Liver (tissue), 9 donors: ENCODE data around the gene OARD1. TPM values are rescaled to one million over a fixed set of nuclear protein-coding genes. Genes with fewer than 3 reads are reported as not detected.

Experiments
- DNase-seq: peaks from one replicate; pipeline ENCODE4 v3.0.0-alpha.2; 2017; ENCODE audit warnings: low spot score
- H3K27ac ChIP-seq, 2 donors: one replicate each; pipeline ENCODE4 v1.7.0; 2013; ENCODE audit warnings: inconsistent platforms in 2 of 2, low read length in 2 of 2, control low read depth in 1 of 2, low read depth in 1 of 2, mild to moderate bottlenecking in 1 of 2
- H3K27me3 ChIP-seq, 4 donors: one replicate each; pipeline versions ENCODE4 v1.6.1 to v1.7.0; 2013; ENCODE audit warnings: low read length in 3 of 4, inconsistent platforms in 1 of 4, mild to moderate bottlenecking in 1 of 4, moderate library complexity in 1 of 4; ENCODE audit not compliant: control insufficient read depth in 4 of 4, insufficient read depth in 4 of 4
- H3K36me3 ChIP-seq, 4 donors: one replicate each; pipeline versions ENCODE4 v1.6.1 to v1.7.0; 2013; ENCODE audit warnings: low read length in 3 of 4, mild to moderate bottlenecking in 3 of 4, low read depth in 1 of 4, moderate library complexity in 1 of 4; ENCODE audit not compliant: control insufficient read depth in 4 of 4, insufficient read depth in 3 of 4
- H3K4me1 ChIP-seq, 4 donors: one replicate each; pipeline versions ENCODE4 v1.6.1 to v1.7.0; 2013; ENCODE audit warnings: low read length in 3 of 4, mild to moderate bottlenecking in 3 of 4, moderate library complexity in 1 of 4; ENCODE audit not compliant: control insufficient read depth in 4 of 4, insufficient read depth in 4 of 4
- H3K4me3 ChIP-seq, 3 donors: one replicate each; pipeline versions ENCODE4 v1.6.1 to v1.7.0; 2013; ENCODE audit warnings: low read length in 3 of 3, control low read depth in 1 of 3, low read depth in 1 of 3, mild to moderate bottlenecking in 1 of 3
- H3K9ac ChIP-seq, 2 donors: one replicate each; pipeline ENCODE4 v1.7.0; 2013; ENCODE audit warnings: low read length in 2 of 2, mild to moderate bottlenecking in 2 of 2, moderate library complexity in 2 of 2, control low read depth in 1 of 2, low read depth in 1 of 2
- H3K9me3 ChIP-seq, 4 donors: one replicate each; pipeline versions ENCODE4 v1.6.1 to v1.7.0; 2013; ENCODE audit warnings: low read length in 3 of 4; ENCODE audit not compliant: control insufficient read depth in 4 of 4
- CTCF ChIP-seq: fragments of 150-350 bp; IDR thresholded peaks from 2 replicates; pipeline ENCODE4 v1.5.1; 2017; ENCODE audit warnings: improper control_type of control experiment, low read depth, low read length; ENCODE audit not compliant: missing input control
- EGR1 ChIP-seq, 2 donors: IDR thresholded peaks; 2 replicates each; pipeline ENCODE4 v1.6.1; 2016 to 2018; ENCODE audit warnings: antibody characterized with exemption in 2 of 2, low read depth in 2 of 2
- FOXA1 ChIP-seq: IDR thresholded peaks from 2 replicates; pipeline ENCODE4 v1.6.1; 2016; ENCODE audit warnings: antibody characterized with exemption
- FOXA2 ChIP-seq: IDR thresholded peaks from 2 replicates; pipeline ENCODE4 v1.6.1; 2016; ENCODE audit warnings: antibody characterized with exemption
- GABPA ChIP-seq, 2 donors: IDR thresholded peaks in 1 of 2; conservative IDR thresholded peaks in 1 of 2; 2 replicates each; pipeline ENCODE4 v1.6.1; 2016; ENCODE audit warnings: antibody characterized with exemption in 2 of 2, mild to moderate bottlenecking in 1 of 2, moderate library complexity in 1 of 2
- HNF4A ChIP-seq, 2 donors: conservative IDR thresholded peaks; 2 replicates each; pipeline ENCODE4 v1.6.1; 2016; ENCODE audit warnings: antibody characterized with exemption in 2 of 2, mild to moderate bottlenecking in 2 of 2
- HNF4G ChIP-seq: IDR thresholded peaks from 2 replicates; pipeline ENCODE4 v1.6.1; 2016; ENCODE audit warnings: antibody characterized with exemption
- JUND ChIP-seq, 2 donors: IDR thresholded peaks; 2 replicates each; pipeline ENCODE4 v1.6.1; 2016; ENCODE audit warnings: antibody characterized with exemption in 2 of 2
- MAX ChIP-seq: IDR thresholded peaks from 2 replicates; pipeline ENCODE4 v1.6.1; 2016; ENCODE audit warnings: antibody characterized with exemption
- NR2F2 ChIP-seq: IDR thresholded peaks from 2 replicates; pipeline ENCODE4 v1.6.1; 2016; ENCODE audit warnings: antibody characterized with exemption
- RAD21 ChIP-seq, 2 donors: IDR thresholded peaks; 2 replicates each; pipeline ENCODE4 v1.6.1; 2016; ENCODE audit warnings: antibody characterized with exemption in 2 of 2, mild to moderate bottlenecking in 2 of 2
- REST ChIP-seq: IDR thresholded peaks from 2 replicates; pipeline ENCODE4 v1.6.1; 2016; ENCODE audit warnings: antibody characterized with exemption, mild to moderate bottlenecking
- RXRA ChIP-seq, 2 donors: IDR thresholded peaks; 2 replicates each; pipeline ENCODE4 v1.6.1; 2017 to 2018; ENCODE audit warnings: antibody characterized with exemption in 2 of 2, mild to moderate bottlenecking in 1 of 2
- SP1 ChIP-seq: IDR thresholded peaks from 2 replicates; pipeline ENCODE4 v1.6.1; 2018; ENCODE audit warnings: antibody characterized with exemption, mild to moderate bottlenecking
- TAF1 ChIP-seq: conservative IDR thresholded peaks from 2 replicates; pipeline ENCODE4 v1.6.1; 2016; ENCODE audit warnings: antibody characterized with exemption, mild to moderate bottlenecking
- YY1 ChIP-seq: IDR thresholded peaks from 2 replicates; pipeline ENCODE4 v1.6.1; 2016; ENCODE audit warnings: antibody characterized with exemption, mild to moderate bottlenecking
- ZBTB33 ChIP-seq: IDR thresholded peaks from 2 replicates; pipeline ENCODE4 v1.6.1; 2016; ENCODE audit warnings: antibody characterized with exemption
- WGBS: extraction: QIAGEN DNeasy Blood & Tissue Kit; methylation state at CpG from one replicate; pipeline ENCODE4 v1.1.7; 2013; 5-methylcytosine and 5-hydroxymethylcytosine counted together
- polyA plus RNA-seq, 2 donors: library from polyadenylated mRNA; stranded (reverse) in 1 of 2; unstranded in 1 of 2; fragments of 200-250 nt in 1 of 2; fragments of >200 nt in 1 of 2; fragmentation: Nextera tagmentation in 1 of 2; extraction: Ambion mirVana in 1 of 2; gene quantifications; one replicate each; pipeline versions ENCODE4 v1.2.1 to v1.2.3, GENCODE V29; 2013 to 2015
- total RNA-seq, 2 donors: library from RNA; depleted of rRNA; stranded (reverse); fragments of >200 nt; gene quantifications; one replicate each; pipeline ENCODE4 v1.2.3, GENCODE V29; 2014
- TF ChIP-seq, protein P1 (sequence below): IDR thresholded peaks from 2 replicates; pipeline ENCODE4 v1.6.1; 2016; ENCODE audit warnings: antibody characterized with exemption
- donor health status: healthy.
- donor health status: healthy.
- donor health status: healthy.
- donor health status: healthy.
- donor health status: healthy.

Gene OARD1
- total and polyA plus RNA-seq, 4 donors = 20.1 to 28.6 (median 23.0) TPM

DNA sequence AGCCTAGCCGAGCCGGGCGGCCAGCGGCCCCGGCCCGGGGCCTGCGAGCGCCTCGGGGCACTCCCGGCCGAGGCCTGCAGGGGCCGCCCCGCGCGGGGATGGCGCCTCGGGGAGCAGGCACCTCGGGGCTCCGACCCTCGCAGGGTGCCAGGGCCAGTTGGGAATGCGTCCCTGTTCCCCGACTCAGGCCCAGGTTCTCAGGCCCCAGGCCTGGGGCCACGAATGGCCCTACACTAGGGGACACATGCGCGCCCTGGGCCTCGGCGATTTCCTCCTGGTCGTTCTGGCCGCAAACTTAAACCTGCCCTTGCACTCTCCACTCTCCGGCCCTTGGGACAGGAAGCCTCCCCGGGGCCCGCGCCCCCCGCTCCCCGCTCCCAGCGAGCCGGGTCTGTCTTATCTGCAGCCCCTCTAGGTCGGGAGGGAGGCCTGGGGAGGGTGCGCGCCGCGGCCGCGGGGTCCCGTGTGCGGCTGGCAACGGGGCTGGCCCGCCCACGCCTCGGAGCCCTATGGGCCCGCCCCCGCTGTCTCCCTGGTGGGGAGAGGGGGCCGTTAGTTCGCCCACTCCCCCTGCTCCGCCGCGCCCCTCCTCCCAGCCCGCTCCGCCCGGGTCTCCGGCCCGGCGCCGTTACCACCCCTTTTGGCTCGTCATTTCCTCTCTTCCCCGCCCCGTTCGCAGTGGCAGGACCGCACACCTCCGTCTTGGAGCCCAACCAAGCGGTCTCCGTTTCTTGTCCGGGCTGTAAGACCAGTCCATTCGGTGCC is 1.2 kb upstream of the OARD1 start:
- peaks cover 1 to 42% (median 34%) of the 10 kb centered on the region in 4 donors for H3K4me1 ChIP-seq
- H3K9ac ChIP-seq = peak overlapping the region; percentile 96 to 98
- WGBS = under 1% methylated on average over 74 of the region's 74 CpGs
- H3K9me3 ChIP-seq = no peaks in the 10 kb centered on the region
- peak overlapping the region; percentile 99 to 100 for H3K27ac ChIP-seq
- TF ChIP-seq FOXA1 (no peak), REST (peak; percentile 21), RXRA (IDR thresholded peaks at IDR 0.05) (no peak), CTCF (no peak), JUND (IDR thresholded peaks at IDR 0.05) (no peak), MAX (no peak), NR2F2 (no peak), HNF4G (no peak), HNF4A (conservative IDR thresholded peaks at IDR 0.05) (no peak), EGR1 (IDR thresholded peaks at IDR 0.05; ENCODE audit: low read depth in 2 of 2) (peak in 1 of 2 donors; percentile 65), YY1 (peak; percentile 36), ZBTB33 (no peak), RAD21 (IDR thresholded peaks at IDR 0.05) (peak in 1 of 2 donors; percentile 13), GABPA (IDR thresholded peaks at IDR 0.05 in 1 of 2, conservative IDR thresholded peaks at IDR 0.05 in 1 of 2) (peak in 1 of 2 donors; percentile 70), FOXA2 (no peak), TAF1 (peak; percentile 50), SP1 (peak; percentile 23)
- TF ChIP-seq, protein P1, sequence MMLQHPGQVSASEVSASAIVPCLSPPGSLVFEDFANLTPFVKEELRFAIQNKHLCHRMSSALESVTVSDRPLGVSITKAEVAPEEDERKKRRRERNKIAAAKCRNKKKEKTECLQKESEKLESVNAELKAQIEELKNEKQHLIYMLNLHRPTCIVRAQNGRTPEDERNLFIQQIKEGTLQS = no peak
- H3K4me3 ChIP-seq = peak overlapping the region; percentile 84 to 93 (median 84)
- DNase-seq = peak; percentile 86
- peaks cover 0 to 4% (median under 1%) of the 10 kb centered on the region in 4 donors for H3K36me3 ChIP-seq
- no peaks in the 10 kb centered on the region for H3K27me3 ChIP-seq
